HG03103 (cell line): ENCODE measurements around the gene RAB40B.

Source experiments
- ATAC-seq: cut with Tn5 transposase; IDR thresholded peaks from one replicate; pipeline ENCODE4 v1.9.1; 2021; ENCODE audit warnings: low read depth; ENCODE audit not compliant: unreplicated experiment

The RAB40B gene

GRCh38 chr17:82716203-82717010 lies 17.9 kb upstream of the RAB40B start, which contains the start of gene FN3KRP:
TSS of gene FN3KRP (plus strand) at chr17:82716706. CDS start at chr17:82716756, 50 bp downstream.
- peak; percentile 70 for ATAC-seq

GRCh38 chr17:82713071-82713723 lies 14.7 kb upstream of the RAB40B start:
- ATAC-seq: no peak

DNA sequence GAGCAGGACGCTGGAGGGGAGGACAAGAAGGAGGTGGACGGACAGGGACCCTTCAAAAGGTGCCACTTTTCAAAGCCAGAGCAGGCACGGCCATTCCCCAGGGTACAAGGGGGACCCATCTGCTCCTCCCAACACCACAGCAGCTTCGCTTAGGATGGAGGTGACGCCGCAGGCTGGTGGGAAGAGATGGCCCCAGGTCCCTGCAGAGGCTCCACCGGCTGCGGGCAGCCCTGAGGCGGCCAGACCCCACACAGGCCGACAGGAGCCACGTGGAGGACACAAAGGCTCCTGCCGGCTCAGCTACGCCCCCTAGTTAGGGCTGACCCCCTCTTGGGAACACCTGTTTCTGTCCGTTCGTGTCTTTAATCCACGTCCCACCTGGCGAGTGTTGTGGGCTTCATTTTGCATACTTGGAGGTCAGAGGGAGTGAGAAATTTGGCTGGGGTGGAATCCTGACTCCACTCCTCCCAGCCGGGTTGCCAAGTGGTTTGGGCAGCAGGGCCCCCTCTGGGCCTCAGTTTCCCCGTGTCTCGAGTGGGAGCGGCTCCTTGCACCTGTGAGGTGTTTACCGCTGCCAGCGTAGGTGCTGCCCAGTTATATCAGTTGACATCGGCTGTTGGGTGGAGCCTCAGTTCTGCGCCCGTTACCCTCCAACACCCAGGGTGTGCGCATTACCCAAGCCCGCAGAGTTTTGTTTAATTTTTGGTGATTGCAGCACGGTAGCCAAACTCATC lies 12.2 kb upstream of the RAB40B start:
- no peak for ATAC-seq

DNA sequence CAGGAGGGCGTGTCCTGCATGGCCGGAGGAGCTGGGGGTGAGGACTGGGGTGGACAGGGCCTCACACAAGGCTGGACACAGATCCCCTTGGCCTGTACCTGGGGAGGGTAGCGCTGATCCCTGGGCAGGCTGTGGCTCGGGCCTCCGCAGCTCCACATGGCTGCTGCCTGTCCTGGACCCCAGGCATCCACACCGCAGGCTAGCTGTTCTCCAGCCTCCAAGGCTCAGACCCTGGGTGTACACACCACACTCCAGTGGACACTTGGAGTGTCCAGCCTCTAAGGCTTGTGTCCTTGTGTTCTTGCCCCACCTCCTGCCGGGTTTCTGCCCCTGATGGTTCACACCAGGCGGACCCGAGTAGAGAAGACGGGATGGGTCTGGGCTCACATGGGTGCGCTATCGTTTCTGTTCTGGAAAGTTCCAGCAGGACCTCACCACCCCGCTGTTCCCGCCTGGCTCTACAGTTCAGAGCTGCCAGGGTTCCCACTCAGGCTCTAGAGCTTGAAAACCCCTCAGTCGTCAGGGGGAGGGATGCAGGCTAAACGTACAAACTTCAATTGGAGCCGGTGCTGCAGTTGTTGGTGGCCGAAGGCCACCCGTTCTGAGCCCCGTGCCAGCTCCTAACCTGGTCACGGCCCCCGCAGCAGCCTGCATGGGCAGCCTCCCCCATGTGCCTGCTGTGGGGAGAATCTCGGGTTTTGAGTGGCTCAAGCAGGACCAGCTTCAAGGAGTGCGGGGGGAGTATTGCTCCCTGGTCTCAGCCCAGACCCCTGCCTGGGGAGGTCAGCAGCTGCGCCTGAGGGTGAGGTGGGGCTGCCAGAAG lies 11.4 kb upstream of the RAB40B start:
- no peak for ATAC-seq

GRCh38 chr17:82709024-82709675 lies 10.7 kb upstream of the RAB40B start:
- no peak for ATAC-seq

GRCh38 chr17:82705756-82706155 lies 7.3 kb upstream of the RAB40B start:
- no peak for ATAC-seq

- no peak for ATAC-seq
Observed at GRCh38 chr17:82704886-82705285, 6.4 kb upstream of the RAB40B start.

DNA sequence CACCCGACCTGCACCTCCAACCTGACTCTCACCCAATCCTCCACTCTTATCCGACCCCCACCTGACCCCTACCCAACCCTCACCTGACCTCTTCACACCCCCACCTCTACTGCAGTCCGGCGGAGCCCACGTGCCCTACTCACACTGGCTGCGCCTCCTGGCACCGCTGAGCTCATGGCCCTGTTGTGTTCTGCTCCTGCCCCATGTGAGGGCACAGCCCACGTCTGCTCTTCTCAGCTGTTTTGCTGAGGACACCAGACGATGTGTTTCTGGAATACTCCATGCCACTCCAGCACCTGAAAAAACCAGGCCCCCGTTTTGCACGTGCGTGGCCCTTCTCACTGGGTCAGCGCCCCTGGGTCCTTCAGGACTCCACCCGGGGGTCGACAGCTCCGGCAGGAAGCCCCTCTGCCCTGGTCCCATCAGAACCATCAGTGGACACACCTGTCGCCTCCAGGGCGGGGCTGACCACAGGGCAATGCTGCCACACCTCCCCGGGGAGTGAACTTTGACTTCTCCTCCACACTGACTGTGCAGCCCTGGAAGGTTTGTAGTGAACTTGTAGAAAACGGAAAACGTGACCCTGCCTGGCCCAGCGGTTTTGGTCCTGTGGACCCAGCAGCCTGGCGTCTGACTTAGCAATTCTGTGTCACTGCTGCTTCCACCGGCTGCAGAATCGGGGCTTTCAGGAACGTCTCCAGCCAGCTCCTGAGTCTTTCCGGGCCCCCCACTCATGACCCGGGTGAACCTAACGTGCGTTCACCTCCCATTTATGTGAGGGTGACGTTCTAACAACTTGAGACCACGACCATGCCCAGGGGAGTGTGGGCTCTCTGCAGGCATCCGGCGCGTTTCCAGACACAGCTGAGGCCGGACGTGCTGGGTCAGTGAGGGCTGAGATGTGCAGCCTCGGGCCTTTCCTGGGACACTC lies 5.7 kb upstream of the RAB40B start:
- ATAC-seq: no peak

GRCh38 chr17:82703036-82703745 lies 4.7 kb upstream of the RAB40B start:
- ATAC-seq: no peak

DNA sequence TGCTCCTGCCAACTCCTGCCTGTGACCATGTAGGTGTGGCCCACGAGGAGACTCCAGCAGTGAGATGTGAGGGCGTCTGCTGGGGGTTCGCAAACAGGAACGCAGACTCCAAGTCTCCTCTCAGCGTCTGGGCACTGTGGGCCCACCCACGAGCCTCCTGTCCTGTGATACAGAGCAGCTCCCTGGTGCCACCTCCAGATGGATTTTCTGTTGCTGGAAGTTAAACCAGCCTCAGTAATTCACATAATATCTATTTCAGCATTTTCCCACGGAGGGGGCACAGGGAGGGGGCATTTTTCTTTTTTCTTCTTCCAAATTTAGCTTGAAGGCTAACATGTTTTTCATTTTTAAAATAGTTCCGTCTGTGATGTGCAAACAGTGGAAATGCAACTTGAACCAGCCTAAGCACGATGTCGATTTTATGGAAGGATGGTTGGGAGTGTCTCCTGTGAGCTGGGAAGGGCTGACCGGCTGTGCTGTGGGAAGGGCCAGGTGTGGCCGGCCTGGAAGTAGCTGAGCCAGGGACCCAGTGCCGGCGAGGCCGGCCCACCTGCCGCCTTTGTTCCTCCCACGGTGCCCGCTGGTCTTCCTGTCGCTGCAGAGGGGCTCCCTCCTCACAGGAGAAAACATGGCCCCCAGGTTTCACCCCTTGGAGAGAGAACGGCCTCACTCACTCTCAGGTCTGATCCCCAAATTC lies 3.9 kb upstream of the RAB40B start:
- ATAC-seq: no peak

DNA sequence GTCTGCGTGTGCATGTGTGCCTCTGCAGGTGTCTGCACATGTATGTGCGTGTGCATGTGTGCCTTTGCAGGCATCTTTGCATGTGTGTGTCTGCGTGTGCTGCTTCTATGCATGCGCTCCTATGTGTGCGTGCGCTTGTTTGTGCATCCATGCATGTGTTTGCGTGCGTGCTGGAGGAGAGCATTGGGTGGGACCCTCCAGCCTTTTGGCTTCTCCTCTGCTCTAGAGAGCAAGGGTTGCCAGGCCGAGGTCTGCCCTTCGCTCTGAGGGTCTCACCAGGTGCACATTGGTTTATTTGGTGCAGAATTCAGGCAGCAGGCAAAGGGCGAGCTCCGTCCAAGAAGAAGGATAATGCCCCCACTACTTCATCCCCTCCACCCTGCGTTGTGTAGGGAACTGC lies 1.1 kb upstream of the RAB40B start:
- ATAC-seq: no peak

DNA sequence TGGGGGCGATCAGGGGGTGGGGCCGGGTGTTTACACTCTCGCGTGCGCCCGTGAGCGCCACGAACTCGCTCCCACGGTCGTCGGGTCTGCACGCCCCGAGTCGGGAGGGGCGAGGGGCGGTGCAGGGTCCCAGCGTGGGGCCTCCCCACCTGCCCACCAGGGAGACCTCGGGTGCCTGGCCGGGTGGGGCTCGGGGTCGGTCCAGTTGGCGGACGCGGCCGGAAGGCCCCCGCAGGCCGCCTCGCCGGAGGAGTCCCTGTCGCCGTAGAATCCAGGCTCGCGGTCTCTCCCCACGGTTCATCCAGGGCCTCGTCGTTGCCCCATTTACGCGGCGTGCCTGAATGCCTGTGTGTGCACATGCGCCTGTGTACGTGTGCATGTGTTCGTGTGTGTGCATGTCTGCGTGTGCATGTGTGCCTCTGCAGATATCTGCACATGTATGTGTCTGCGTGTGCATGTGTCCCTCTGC lies 510 bp upstream of the RAB40B start:
- peak; percentile 6 for ATAC-seq

DNA sequence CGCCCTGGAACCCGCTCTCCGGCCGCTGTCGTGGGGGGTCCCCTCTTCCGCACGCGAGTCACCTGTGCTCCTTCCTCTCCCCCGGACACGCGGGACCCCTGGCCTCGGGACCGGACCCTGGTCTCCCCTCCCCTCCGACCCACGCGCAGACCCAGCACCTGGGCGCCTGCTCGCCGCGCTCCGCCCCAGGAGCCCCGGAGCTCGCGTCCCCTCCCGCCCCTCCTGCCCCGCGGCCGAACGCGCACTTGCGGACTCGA lies 762 bp downstream of the RAB40B start:
- no peak for ATAC-seq

DNA sequence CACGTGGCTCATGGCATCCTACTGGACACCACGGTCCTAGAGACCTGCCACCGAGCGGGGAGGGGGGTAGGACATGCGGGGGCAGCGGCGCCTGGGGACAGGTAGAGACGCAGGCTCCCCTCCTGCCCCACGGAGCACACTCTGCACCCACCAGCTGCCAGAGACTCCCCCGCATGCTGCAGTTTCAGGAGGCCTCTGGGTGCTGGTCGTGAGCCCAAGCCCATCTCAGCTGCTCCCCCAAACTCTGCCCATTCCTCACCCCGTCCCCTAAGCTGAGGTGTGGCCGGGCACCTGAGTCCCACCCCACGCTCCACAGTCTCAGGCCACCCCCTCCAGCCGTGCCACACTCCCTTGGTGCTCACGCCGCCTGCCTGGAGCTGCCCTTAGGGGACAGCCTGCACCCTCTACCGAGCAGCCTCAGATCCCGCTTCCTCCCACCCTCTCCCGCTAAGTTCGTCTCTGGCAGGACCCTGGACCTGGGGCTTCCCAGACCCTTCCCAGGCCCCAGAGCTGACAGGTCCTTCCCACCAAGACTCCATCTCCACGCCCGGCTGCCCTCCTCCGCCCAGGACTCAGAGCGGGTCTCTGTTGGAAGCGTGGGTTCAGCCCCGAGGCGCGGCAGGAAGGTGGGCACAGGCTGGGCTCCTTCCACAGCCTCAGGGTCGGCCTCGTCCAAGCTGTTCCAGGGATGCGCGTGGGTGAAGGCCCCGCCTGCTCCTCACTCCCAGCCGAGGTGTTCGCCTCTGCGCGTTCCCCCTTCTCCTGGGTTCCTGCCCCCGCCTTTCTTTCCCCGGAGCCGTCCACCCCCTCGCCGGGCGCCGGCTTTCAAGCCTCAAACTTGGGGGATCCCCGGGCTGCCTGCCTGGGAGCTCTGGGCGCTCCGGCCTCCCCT lies 1.3 kb downstream of the RAB40B start:
- ATAC-seq: no peak

GRCh38 chr17:82696259-82696658 lies 2.2 kb downstream of the RAB40B start:
- ATAC-seq: no peak

DNA sequence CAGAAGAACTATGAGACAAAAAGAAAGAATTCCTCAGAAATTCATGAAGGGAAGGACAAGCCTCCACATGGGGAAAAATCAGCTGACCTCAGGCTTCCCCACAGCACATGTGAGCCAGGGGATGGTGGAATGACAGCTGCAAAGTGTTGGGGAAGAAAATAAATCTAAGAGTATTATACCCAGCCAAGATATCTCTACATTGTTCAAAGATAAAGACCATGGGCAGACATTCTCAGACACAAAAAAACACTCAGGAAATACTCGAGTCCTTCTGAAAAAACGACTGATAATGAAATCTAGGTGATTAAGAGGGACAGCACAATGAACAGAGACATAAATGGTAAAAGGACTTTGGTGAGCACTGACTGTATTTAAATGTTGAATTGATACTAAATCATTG lies 3.9 kb downstream of the RAB40B start:
- ATAC-seq: no peak
